RWPE1 (cell line): ENCODE data around the gene ZNF331.

Source experiments
- CTCF ChIA-PET: fragments of 350-600 bp; sonication (Branson Sonifier 250); formaldehyde crosslinking; extraction: SDS; loops from one replicate; lab custom pipeline; 2021; lab: Yijun Ruan, JAX
- POLR2A ChIA-PET: fragments of 400-600 bp; formaldehyde crosslinking; extraction: SDS; loops from one replicate; lab custom pipeline; 2020; ENCODE audit warnings: antibody characterized with exemption; ENCODE audit not compliant: low non-redundant PET; lab: Yijun Ruan, JAX
- DNase-seq: peaks from one replicate; pipeline ENCODE4 v3.0.0; 2012; ENCODE audit warnings: low spot score
- H3K27ac ChIP-seq: fragments of 450-650 bp; 2 replicates; pipeline ENCODE4 v1.5.1; 2017
- CTCF ChIP-seq: fragments of 450-650 bp; conservative IDR thresholded peaks from 2 replicates; pipeline ENCODE4 v1.5.1; 2017; ENCODE audit warnings: low read depth, mild to moderate bottlenecking

Gene ZNF331

GRCh38 chr19:53571339-53571738 lies 33.4 kb downstream of the ZNF331 start:
- POLR2A ChIA-PET: no interaction called here

GRCh38 chr19:53576941-53577653 lies 39.2 kb downstream of the ZNF331 start:
- POLR2A ChIA-PET: no interaction called here
- no peak overlapping the region for H3K27ac ChIP-seq
- no peak for DNase-seq
- no peak for TF ChIP-seq CTCF
- CTCF ChIA-PET: no interaction called here

More at GRCh38 chr19:53571339-53571738, 33.4 kb downstream of the ZNF331 start:
- CTCF ChIA-PET: no interaction called here
- DNase-seq: no peak
- TF ChIP-seq CTCF: no peak
- no peak overlapping the region for H3K27ac ChIP-seq

- TF ChIP-seq CTCF: no peak
- CTCF ChIA-PET: no interaction called here
- H3K27ac ChIP-seq: no peak overlapping the region
- no peak for DNase-seq
- POLR2A ChIA-PET: no interaction called here
These were observed 40.0 kb downstream of the ZNF331 start for GRCh38 chr19:53577968-53578367.

GRCh38 chr19:53579518-53579917 lies 41.6 kb downstream of the ZNF331 start:
- DNase-seq: no peak
- TF ChIP-seq CTCF: no peak
- CTCF ChIA-PET: no interaction called here
- POLR2A ChIA-PET: no interaction called here
- H3K27ac ChIP-seq: no peak overlapping the region

GRCh38 chr19:53580871-53581835 lies 43.2 kb downstream of the ZNF331 start:
- POLR2A ChIA-PET: no interaction called here
- H3K27ac ChIP-seq: no peak overlapping the region
- CTCF ChIA-PET: no interaction called here
- DNase-seq: no peak
- TF ChIP-seq CTCF: no peak

- POLR2A ChIA-PET: no interaction called here
- CTCF ChIA-PET: no interaction called here
- H3K27ac ChIP-seq: no peak overlapping the region
- no peak for TF ChIP-seq CTCF
- no peak for DNase-seq
These were observed 43.9 kb downstream of the ZNF331 start for GRCh38 chr19:53581871-53582279.
